ENCODE results near the gene NYAP2. TPM values are rescaled to one million over a fixed set of nuclear protein-coding genes. Genes with fewer than 3 reads are reported as not detected.

The NYAP2 gene
- total RNA-seq, 1 experiment from 2014 or later = not detected

DNA sequence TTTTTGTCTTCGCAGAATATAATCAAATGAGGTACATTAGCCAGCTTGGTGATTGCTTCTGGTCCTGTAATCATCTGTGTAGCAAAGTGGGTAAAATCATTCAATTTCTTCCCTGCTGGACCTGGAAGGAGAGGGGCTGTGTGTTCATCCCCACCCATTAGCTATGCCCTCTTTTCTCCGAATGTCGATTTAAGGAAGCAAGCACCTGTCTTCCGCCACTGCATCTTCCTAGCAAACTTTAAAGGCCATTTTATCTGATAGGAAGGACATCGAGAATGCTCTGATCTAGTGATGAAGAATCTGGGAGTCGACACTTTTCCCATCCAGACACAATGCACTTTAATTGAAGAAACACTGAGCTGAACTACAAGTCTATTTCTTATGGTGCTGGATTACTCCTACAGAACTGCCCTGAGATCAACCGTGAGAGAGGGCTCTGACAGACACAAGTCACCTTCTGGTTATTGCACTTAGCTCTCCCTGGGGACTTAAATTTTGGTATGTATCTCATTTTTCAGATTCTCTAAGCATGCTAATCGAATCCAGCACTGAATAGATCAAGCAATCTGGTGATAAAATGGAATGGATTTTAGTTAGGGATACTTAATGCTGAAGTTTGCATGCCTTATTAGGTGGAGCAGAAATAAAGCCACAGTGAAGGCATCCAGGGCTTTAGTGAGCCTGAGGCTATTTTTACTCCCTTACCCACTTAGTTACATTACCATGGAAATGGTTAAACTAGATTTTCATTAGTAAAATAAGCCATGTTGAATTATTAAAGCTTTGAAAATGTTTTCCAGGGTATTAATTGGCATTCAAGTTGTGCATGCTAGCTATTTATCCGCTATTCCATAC lies 1.3 kb downstream of the NYAP2 start:
- no peak for TF ChIP-seq ZNF274 (IDR thresholded peaks at IDR 0.05; ENCODE audit: low read depth, low read length)
- Histone ChIP-seq H3K27me3 (ENCODE audit: insufficient read depth, low read length) (peaks cover 31% of the 10 kb centered on the region), H3K4me1 (ENCODE audit: control insufficient read depth in 1 of 2, insufficient read depth in 2 of 2, low read length in 2 of 2) (no peaks in the 10 kb centered on the region), H3K9ac (ENCODE audit: low read length) (no peak overlapping the region), H3K4me2 (ENCODE audit: low read length) (no peak overlapping the region), H3K9me3 (ENCODE audit: control insufficient read depth in 1 of 2, insufficient read depth in 1 of 2, low read depth in 1 of 2, low read length in 2 of 2) (no peaks in the 10 kb centered on the region), H3K79me2 (ENCODE audit: insufficient read depth, low read length) (no peaks in the 10 kb centered on the region), H3K4me3 (replicated peaks in 1 of 2; ENCODE audit: low read depth in 1 of 2, low read length in 2 of 2) (no peak overlapping the region), H2AFZ (ENCODE audit: low read depth, low read length, poor library complexity, severe bottlenecking) (no peak overlapping the region), H4K20me1 (ENCODE audit: insufficient read depth) (no peaks in the 10 kb centered on the region; the same call in 1 of the 2 replicates), H3K36me3 (ENCODE audit: control insufficient read depth in 1 of 2, insufficient read depth in 2 of 2, low read length in 2 of 2) (no peaks in the 10 kb centered on the region), H3K9me2 (ENCODE audit: insufficient read depth) (no peaks in the 10 kb centered on the region), H3K27ac (ENCODE audit: low read depth, low read length) (no peak overlapping the region)
- CTCF ChIA-PET = no interaction called here
- POLR2A ChIA-PET = no interaction called here
- no peak for DNase-seq (ENCODE audit: low read depth, low spot score)
- no peak for ATAC-seq
- no TSS peak for BruUV-seq (replicated peaks)
- RAD21 ChIA-PET (ENCODE audit: low non-redundant PET in 1 of 2, low total read pairs in 2 of 2, uncharacterized antibody in 2 of 2, unreplicated experiment in 2 of 2) = no interaction called here
- intact Hi-C loops (cut with micrococcal nuclease) = no loop called here

DNA sequence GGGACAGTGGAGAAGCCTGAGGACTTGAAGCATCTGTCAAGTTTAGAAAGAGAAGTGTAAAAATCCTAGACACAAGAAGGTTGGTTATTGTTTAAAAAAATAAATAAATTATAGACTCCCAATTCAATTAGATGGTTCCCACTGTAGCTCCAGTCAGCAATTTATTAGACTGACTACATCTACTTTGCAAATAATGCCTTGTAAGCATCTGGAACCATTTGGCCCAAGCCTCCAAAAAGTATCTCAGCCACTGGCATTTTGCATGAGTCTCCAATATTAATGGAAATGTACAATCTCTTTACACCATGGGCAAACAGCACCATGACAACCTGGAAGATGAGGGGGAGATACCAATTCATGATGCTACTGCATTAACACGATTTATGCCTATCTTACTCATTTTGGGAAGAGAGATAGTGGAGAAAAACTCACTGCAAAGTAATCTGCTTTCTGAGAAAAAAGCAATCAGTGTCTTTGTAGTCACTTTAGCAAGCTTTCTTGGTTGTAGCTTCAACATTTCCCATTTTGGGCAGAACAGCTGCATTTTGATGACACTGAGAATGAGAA lies 2.8 kb downstream of the NYAP2 start:
- ChIA-PET POLR2A (no interaction called here), RAD21 (ENCODE audit: low non-redundant PET in 1 of 2, low total read pairs in 2 of 2, uncharacterized antibody in 2 of 2, unreplicated experiment in 2 of 2) (no interaction called here), CTCF (no interaction called here)
- Histone ChIP-seq H3K4me3 (replicated peaks in 1 of 2; ENCODE audit: low read depth in 1 of 2, low read length in 2 of 2) (no peak overlapping the region), H3K36me3 (ENCODE audit: control insufficient read depth in 1 of 2, insufficient read depth in 2 of 2, low read length in 2 of 2) (no peaks in the 10 kb centered on the region), H4K20me1 (ENCODE audit: insufficient read depth) (no peaks in the 10 kb centered on the region; the same call in 1 of the 2 replicates), H2AFZ (ENCODE audit: low read depth, low read length, poor library complexity, severe bottlenecking) (no peak overlapping the region), H3K4me1 (ENCODE audit: control insufficient read depth in 1 of 2, insufficient read depth in 2 of 2, low read length in 2 of 2) (no peaks in the 10 kb centered on the region), H3K9me2 (ENCODE audit: insufficient read depth) (no peaks in the 10 kb centered on the region), H3K27me3 (ENCODE audit: insufficient read depth, low read length) (peaks cover 26% of the 10 kb centered on the region), H3K4me2 (ENCODE audit: low read length) (no peak overlapping the region), H3K9me3 (ENCODE audit: control insufficient read depth in 1 of 2, insufficient read depth in 1 of 2, low read depth in 1 of 2, low read length in 2 of 2) (no peaks in the 10 kb centered on the region), H3K27ac (ENCODE audit: low read depth, low read length) (no peak overlapping the region), H3K79me2 (ENCODE audit: insufficient read depth, low read length) (no peaks in the 10 kb centered on the region), H3K9ac (ENCODE audit: low read length) (no peak overlapping the region)
- ATAC-seq = no peak
- no peak for DNase-seq (ENCODE audit: low read depth, low spot score)
- TF ChIP-seq, protein P1, sequence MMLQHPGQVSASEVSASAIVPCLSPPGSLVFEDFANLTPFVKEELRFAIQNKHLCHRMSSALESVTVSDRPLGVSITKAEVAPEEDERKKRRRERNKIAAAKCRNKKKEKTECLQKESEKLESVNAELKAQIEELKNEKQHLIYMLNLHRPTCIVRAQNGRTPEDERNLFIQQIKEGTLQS (IDR thresholded peaks at IDR 0.05) = no peak
- TF ChIP-seq ZNF274 (IDR thresholded peaks at IDR 0.05; ENCODE audit: low read depth, low read length) (no peak), JUND (IDR thresholded peaks at IDR 0.05) (no peak), CBX3 (IDR thresholded peaks at IDR 0.05; ENCODE audit: low read depth) (no peak), FOSL1 (IDR thresholded peaks at IDR 0.05; ENCODE audit: low read depth) (no peak)
- intact Hi-C loops (cut with micrococcal nuclease) = no loop called here
- BruUV-seq (replicated peaks) = no TSS peak

All from HCT116 (cell line).